Measurements from ENCODE around the gene ZSCAN26.

The ZSCAN26 gene

GRCh38 chr6:28322661-28323060 is 55.7 kb downstream of the ZSCAN26 start:
- Mint-ChIP-seq H3K27me3 (ENCODE audit: low read depth) (peaks cover 3% of the 10 kb centered on the region), H3K9me3 (peaks cover 38% of the 10 kb centered on the region), H3K36me3 (ENCODE audit: low read depth) (peaks cover 12% of the 10 kb centered on the region), H3K27ac (no peak overlapping the region), H3K4me1 (ENCODE audit: low read depth) (no peaks in the 10 kb centered on the region), H3K4me3 (no peak overlapping the region)
- DNase-seq (ENCODE audit: low spot score) = no peak

DNA sequence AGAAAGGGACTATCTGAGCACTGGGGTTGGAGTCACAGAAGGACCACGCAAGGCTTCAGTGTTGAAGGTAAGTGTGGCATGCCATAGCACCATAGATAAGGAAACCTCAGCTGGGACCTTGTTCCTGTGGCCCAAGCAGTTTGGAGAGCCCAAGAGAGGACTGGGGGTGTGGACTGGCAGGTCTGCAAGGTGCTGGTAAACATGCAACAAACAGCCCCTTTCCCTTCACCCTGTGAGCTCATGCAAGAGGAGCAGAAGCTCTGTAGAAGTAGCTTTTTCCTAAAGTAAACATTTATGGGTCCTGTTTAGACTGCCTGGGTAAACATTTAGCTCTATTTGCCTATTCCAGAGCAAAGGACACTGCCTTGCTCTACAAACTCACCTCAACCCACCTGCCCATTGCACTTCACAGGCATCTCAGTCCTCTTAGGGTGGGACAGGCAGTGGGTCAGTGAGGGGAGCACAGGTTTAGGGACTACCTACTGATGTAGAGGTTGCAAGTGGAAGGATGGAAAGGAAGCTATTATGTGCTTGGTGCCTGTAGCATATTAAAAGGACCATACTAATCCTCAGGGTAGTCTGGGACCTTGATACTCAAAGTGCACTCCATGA is 57.0 kb downstream of the ZSCAN26 start:
- Mint-ChIP-seq H3K4me3 (no peak overlapping the region), H3K27ac (no peak overlapping the region), H3K4me1 (ENCODE audit: low read depth) (no peaks in the 10 kb centered on the region), H3K9me3 (peaks cover 44% of the 10 kb centered on the region), H3K27me3 (ENCODE audit: low read depth) (peaks cover 3% of the 10 kb centered on the region), H3K36me3 (ENCODE audit: low read depth) (peaks cover 13% of the 10 kb centered on the region)
- no peak for DNase-seq (ENCODE audit: low spot score)

GRCh38 chr6:28326371-28326948 is 59.5 kb downstream of the ZSCAN26 start:
- H3K4me3 Mint-ChIP-seq = no peak overlapping the region
- H3K27me3 Mint-ChIP-seq (ENCODE audit: low read depth) = no peaks in the 10 kb centered on the region
- peaks cover 13% of the 10 kb centered on the region for H3K36me3 Mint-ChIP-seq (ENCODE audit: low read depth)
- no peaks in the 10 kb centered on the region for H3K4me1 Mint-ChIP-seq (ENCODE audit: low read depth)
- no peak for DNase-seq (ENCODE audit: low spot score)
- no peak overlapping the region for H3K27ac Mint-ChIP-seq
- H3K9me3 Mint-ChIP-seq = peaks cover 46% of the 10 kb centered on the region
